Measurements from ENCODE around the gene TERB1.

- TF ChIP-seq POLR2AphosphoS5 (IDR thresholded peaks at IDR 0.05; ENCODE audit: low read depth, low read length): no peak
- TF ChIP-seq CEBPB (IDR thresholded peaks at IDR 0.05; ENCODE audit: low read depth): no peak
- TF ChIP-seq YY1 (IDR thresholded peaks at IDR 0.05; ENCODE audit: extremely low read depth, insufficient replicate concordance, low read depth, low read length): no peak
- TF ChIP-seq CTCF (IDR thresholded peaks at IDR 0.05 in 2 of 3, conservative IDR thresholded peaks at IDR 0.05 in 1 of 3; ENCODE audit: borderline replicate concordance in 1 of 3, insufficient read depth in 1 of 3, low read depth in 2 of 3, low read length in 2 of 3): no peak
- TF ChIP-seq EGR1 (IDR thresholded peaks at IDR 0.05; ENCODE audit: low read depth): no peak
- TF ChIP-seq, protein P1, sequence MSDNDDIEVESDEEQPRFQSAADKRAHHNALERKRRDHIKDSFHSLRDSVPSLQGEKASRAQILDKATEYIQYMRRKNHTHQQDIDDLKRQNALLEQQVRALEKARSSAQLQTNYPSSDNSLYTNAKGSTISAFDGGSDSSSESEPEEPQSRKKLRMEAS (IDR thresholded peaks at IDR 0.05): no peak
- no peak for TF ChIP-seq REST (IDR thresholded peaks at IDR 0.05; ENCODE audit: low read depth)
- TF ChIP-seq RAD21 (IDR thresholded peaks at IDR 0.05; ENCODE audit: low read depth): no peak
- no peak for TF ChIP-seq CBX3 (IDR thresholded peaks at IDR 0.05; ENCODE audit: low read depth)
Measured at GRCh38 chr16:66810391-66810790, 9.0 kb upstream of the TERB1 start.
